GM03348 (cell line): ENCODE measurements around the gene EN2.
A peak's percentile ranks its signal among the peaks of the same experiment; 100 is the strongest.

Source experiments
- DNase-seq: peaks from one replicate; pipeline ENCODE4 v3.0.0; 2012; ENCODE audit warnings: low spot score

EN2 gene

DNA sequence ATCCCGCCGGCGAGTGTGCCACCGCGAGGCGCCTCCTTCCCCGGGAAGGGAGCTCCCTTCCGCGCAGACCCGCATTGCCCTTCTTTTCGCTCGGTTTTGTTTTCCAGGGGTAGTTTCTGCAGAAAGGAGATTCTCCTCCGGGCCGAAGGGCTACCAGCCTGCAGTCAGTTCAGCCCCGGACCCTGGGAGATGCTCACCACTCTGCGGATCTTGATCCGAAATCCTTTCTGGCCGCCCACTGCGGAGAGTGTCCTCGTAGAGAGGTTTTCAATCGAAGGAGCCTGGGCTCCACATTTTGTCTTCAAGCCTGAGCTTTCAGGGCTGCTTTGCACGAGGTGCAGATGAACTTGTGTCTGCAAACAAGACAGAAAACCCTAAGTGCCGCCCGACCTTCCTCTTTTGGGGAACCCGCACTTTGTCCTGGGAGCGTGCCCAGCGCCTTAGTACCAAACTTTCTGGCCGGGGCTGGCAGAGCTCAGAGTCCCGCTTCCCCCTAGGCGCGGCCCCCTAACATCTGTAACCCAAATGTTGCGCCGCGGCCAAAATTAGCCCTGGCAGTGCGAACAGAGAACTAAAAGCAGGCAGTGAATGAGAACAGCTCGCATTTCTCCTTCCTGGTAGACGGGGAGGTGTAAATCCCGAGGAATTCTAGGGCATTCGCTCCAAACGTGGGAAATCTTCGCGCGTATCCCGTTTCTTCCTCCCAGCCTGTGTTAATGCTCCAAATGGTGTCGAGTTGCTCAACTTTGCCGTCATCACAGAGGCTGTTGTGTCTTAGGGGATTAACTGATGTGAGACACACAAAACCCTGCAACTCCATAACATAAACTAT lies 6.7 kb upstream of the EN2 start:
- DNase-seq: no peak

DNA sequence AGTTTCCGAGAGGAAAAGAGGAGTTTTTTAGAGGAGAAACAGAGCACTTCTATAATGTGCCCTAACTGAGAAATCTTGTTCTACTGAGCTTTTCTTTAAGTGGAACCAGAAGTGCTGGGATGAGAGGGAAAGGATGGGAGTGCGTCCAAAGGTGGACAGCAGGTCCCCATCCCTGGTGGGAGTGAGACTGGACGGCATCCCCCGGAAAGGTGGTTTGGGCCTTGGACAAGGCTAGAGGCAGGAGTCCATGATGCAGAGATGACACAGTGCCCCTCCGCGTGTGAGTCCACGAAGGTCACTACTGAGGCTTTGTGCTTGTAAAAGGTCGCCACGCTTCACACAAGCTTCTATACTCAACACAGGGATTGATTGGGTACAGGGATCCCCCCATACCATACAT lies 6.1 kb upstream of the EN2 start:
- no peak for DNase-seq

DNA sequence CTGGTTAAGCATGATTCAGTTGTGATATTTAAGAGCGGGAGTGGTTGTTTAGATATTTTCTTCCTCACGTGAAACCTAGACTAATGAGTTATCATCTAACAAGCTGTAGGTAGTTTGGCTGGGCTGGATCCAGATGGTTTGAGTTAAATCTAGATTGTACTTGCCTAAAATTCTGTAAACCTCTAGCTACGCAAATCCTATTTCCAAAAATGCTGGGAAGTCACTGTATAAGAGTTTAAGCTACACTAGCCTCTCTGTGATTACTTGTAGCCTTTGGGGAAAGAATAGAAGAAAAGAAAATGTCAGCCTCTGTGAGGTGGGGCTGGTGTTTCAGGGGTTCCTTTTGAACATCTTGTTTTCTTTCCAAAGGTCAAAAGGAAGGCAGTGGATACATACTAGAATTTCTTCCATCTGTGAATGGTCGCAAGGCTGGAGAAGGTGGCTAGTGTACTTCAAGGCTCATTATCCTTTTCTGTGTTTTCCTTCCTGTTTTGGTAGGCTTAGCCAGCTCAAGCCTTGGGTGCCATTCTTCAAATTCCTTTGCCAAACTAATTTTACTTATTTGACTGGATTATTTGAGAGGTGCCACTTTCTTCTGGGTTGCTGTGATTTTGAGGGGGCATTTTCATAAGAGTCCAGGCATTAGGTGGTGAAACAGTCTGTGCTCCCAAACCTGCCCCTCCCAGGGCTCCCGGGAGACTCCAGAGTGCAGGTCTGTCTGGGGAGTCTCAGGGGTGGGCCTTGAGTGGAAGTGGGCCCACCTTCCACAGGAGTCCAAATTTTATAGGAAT lies 5.2 kb upstream of the EN2 start:
- no peak for DNase-seq

DNA sequence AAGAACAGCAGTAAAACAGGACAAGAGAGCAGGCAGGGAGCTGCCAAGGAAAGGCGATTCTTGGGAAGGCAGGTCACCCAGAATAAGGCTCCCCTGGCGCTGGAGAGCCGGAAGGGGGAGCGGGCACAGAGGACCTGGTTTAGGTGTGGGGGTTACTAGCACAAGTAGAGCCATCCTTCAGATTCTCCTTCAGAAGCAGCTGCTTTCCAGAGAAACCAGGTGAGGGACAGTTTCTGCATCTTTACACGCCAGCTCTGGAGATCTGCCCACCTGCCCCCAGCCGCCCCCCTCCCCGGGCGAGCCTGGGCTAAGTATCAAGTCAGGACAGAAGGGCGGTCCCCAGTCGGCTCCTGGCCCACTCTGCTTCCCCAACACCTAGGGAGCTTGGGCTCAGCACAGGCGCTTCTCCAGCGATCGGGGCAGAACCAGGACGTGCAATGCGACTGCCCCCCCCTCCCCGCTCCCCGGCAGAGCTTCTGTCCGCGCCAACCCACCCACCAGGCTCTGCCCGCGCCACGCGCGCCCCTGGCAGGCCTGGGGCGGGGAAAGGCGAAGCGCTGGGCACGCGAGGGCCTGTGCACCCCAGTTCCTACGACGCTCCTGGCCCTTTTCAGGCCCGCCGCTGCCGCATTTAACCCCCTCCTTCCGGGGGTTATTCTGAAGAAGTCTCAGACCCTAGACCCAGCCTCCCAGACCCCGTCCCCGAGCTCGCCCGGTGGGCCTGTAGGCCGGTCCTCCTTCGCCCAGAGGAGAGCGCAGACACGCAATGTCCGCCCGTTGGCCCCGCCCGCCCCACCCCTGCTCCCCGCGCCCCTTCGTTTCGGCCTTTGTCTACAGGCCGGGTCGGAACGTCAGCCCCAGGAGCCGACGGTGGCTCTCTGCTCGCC lies 4.4 kb upstream of the EN2 start:
- no peak for DNase-seq

DNA sequence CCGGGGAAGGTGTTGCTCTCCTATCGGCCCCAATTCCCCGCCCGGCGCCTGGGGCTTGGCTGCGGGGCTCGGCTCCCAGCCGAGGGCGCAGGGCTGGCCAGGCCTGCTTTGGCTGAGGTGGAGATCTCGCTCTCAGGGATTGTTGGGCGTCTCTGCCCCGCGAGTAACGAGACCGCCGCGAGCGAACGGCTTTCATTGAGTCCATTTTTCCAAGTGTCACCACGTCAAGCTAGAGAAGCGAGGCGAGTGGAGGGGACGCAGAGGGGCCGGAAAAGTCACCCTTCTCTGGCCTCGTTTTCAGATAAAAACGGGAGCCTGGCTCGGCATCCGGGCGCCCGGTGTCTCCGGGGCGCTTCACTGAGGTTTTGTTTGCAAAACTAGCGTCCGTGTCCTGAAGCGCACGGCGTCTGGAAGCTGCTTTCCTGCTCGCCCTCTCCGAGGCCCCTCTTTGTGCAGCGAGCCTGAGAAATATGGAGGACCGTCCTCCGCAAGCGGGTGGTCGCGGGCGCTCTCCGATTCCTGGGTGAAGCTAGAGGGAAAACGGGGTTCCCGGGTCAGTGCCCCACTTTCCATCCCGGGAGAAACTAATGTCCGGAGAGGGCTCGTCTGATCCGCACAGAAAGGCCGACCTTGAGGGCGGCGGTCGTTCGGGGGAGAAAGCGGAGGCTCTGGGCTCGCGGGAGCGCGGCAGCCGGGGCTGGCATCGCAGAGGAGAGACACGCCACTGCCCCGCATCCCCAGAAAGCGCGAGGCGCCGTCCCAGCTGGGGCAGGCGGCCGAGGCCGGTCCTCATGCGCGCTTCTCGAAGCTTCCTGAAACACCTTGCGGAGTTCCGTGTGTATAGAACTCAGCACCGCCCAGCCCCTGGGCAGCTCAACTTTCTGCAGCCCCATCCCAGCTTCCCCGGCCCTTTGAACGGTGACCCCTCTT lies 3.5 kb upstream of the EN2 start:
- no peak for DNase-seq

DNA sequence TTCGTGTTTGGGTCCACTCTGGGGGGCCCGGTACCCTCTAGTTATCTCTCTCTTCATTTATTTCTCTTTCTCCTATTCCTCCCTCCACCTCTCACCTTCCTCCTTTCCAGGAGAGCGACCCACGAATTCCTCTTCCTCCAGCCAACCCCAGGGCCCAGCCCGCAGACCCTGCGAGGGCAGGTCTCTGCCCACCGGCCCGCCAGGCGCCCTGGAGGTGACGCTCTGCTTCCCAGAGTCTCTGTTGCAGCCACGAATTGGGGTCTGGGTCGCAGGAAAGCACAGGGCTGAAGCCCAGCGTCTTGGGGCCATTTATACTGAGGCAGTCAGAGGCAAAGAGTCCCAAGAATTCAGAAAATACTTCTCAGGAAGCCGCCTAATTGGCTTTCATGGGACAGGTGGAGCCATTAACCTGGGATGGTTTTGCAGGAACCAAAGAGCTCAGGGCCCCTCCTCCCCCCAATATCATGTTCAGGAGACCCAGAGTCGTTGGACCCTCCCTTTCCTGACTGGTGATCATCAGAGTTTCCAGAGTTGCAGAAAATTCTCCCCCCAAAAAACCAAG lies 2.7 kb upstream of the EN2 start:
- no peak for DNase-seq

DNA sequence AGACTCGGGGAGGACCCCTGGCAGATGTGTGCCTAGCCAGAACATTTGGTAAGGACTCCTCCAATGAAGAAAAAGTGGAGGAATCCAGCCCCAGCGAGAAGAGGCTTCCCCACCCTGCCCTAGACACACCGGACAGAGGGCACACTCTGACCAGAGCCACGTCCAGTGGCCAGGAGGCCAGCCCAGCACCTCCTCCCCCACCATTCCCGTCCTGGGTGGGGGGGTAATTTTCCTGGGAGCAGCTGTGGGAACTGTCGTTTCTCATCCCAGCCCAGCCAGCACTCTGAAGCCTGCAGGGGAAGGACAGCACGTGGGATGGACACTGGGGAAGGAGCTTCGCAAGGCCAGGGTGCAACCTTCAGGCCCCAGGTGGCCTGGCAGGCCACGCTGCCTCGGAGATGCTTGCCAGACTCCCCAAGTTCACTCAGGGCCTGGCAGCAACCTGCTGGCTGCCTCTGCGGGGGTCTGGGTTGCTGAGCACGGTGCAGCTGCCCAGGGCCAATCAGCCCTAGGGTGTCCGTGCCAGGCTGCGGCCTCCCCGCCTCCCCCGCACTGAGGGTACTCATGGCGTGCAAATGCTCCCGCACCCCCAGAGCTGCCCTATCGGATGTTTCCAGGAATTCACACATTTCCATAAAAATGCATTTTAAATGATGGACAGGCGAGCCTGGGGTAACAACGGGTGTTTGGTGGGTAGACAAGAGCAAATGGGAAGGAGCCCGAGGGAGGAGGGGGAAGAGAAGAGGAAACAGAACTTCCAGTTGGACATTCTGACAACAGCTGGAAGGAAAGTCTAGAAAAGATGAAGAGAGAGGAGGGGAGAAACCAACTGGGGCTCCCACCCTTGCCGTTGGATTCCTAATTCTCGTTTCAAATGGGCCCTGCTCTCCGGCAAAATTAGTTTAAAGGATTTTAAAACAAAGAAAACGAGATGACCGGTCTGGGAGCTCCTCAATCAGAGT lies 1.9 kb upstream of the EN2 start:
- no peak for DNase-seq

DNA sequence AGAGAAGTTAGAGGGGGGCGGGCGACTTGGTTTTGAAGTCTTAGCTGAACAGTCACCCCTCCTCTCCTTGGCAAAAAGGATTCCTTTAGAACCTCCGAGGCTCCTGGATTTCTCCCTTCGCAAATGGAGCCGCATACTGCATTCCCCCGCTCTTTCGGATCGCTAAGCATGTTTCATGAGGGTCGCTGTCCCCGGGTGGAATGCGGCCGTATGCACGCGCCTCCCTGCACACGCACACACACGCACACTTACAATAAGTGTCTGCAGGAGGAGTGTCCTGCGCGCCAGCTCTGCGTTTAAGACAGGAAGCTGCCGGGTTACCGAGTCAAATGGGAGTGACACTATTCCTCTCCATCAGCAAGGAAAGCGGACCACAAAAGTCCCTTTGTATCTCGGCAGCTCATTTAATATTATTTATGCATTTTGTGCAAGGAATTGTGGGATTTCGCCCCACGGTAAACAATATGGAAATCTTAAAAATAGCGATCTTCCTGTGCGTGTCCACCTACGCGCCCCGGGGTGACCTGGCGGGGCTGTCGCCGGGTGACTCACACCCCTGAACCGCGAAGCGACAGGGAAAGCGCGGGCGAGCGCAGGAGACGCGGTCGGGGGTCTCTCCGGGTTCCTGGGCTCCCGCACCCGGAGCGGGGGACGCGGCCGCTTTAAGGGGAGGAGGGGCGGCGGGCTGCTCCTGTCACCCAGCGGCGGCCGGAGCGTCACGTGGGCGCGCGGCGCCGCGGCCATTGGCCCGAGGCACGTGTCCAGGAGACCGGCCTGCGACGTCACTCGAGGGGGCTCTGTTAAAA lies 988 bp upstream of the EN2 start:
- DNase-seq: peak; percentile 94

DNA sequence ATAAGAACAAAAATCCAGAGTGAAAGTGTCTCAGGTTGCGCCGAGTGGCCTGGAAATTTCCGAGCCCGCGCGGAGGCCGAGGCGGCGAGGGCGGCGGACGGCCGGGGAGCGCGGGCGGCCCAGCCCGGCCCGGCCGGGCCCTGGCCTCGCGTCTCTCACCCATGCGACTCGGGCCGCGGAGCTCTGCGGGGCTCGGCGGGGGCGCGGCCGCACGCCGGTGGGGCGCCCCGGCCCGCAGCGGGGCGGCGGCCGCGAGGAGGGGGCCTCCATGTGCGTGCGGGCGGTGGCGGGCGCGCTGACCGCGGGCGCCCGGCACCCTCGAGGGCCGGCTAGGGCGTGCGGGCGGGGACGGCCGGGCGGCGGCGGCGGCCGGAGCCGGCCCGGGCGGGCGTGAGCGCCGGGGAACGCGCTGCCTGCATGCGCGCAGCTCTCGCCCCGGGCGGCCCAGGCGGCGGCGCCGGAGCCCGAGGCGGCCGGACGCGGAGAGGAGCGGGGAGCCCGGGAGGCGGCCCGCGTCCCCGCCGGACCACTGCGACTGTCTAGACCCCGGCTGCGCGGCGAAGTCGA lies 302 bp upstream of the EN2 start:
- peak; percentile 54 for DNase-seq

DNA sequence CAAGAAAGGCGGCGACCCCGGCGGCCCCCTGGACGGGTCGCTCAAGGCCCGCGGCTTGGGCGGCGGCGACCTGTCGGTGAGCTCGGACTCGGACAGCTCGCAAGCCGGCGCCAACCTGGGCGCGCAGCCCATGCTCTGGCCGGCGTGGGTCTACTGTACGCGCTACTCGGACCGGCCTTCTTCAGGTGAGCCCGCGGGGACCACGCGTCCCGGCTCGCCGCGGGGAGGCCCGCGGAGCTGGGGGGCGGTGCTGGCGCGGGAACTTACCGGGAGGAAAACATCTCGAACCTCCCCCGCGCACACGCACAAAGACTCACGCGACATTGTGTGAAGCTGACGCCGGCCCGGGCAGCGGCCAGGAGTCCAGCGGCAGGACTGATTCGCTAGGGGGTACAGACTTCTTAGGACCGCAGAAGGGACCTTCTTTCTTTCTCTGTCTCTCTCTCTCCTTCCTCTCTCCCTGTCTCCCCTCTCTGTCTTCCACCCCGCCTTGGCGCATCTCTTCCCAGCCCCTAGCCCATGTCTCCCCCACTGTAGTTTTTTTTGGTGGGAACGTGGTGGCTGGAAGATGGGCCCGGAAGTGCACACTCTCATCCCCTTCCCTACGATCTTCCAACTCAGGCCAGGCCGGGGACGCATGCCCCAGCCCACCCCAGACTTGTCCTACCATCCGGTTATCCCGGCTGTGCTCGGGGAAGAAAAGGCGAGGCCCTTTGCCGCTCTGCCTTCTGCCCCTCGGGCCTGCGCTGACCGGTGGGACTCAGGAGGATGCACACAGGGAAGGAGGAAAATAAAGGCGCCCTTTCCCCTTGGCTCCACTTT lies 1.2 kb downstream of the EN2 start:
- no peak for DNase-seq

DNA sequence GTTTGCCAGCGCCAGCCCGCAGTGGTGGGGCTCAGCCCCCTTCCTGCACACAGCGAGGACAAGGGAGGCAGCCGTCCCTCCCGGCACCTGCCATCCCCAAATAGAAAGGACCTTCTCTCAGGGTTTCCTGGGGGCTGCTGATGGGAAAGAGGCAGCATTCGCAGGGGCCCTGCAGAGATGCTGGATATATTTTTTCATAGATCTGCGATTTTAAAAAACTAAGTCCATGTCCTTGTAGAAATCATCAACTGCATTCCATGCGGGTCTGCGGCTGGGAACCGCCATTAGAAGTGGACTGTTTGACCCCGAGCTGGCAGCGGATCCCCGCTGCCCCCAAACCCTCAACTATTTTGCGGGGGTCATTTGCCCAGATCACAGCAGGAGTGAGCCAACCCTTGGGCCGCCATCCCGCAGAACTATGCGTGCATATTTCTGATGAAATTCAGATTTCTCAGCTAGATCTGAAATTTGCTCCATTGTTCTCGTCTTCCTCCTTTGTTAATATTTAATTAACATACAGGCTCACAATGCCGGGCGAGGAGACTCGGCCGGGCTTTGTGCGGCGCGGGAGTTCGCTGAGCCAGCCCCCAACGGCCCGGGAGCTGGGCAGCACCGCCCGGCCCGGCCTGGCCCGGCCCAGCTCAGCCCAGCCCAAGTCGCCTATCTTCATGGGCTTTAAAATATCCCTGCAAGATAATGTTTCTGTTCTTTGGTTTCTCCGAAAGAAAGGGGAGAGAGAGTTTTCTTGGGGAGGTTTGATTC lies 2.0 kb downstream of the EN2 start:
- DNase-seq: no peak

DNA sequence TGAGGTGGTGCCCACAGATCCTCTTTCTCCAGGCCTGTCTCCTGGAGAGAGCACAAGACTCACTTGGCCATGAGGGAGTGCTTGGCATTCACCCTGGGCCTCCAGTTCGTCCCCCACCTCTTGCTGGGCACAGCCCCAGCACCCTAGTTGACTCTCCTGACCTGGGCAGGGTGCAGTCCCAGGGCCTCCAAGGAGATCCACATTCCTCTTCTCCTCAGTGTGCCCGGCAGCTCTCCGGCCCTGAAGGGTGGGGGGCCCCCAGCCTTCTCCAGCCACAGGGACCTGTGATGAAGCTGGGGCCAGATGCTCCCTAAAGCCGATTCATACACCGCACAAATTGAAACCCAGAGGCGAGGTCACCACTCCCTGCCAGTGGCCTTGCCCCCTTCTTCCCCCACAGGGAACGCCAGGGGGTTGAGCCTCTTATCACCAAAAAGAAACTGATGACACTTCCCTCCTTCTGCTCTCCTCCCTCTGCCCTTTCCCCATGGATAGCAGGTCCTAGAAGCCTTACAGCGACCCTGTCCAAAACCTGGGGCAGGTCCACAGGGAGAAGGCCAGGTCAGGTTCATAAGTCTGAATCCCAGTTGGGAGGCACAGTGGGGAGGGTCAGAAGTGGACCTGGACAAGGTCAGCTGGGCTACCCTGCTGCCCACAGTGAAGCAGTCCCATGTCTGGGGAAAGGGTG lies 3.1 kb downstream of the EN2 start:
- no peak for DNase-seq

DNA sequence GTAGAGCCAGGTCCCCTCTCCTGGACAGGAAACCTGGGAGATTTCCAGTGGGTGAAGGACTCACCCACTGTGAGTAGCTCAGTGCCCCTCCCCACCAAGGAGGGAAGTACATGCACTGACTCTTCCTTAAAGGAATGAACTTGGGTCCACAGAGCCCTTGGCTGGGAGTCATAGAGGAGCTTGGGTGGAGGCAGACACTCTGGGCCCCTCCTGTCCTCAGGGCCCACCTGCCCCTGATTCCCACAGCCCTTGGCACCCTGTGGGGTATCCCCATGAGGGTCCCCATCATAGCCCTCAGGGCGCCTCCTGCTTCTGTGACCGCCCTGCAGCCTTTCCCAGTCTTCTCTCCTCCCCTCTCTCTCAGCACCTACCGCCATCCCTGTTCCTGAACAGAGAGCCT lies 3.7 kb downstream of the EN2 start:
- no peak for DNase-seq

DNA sequence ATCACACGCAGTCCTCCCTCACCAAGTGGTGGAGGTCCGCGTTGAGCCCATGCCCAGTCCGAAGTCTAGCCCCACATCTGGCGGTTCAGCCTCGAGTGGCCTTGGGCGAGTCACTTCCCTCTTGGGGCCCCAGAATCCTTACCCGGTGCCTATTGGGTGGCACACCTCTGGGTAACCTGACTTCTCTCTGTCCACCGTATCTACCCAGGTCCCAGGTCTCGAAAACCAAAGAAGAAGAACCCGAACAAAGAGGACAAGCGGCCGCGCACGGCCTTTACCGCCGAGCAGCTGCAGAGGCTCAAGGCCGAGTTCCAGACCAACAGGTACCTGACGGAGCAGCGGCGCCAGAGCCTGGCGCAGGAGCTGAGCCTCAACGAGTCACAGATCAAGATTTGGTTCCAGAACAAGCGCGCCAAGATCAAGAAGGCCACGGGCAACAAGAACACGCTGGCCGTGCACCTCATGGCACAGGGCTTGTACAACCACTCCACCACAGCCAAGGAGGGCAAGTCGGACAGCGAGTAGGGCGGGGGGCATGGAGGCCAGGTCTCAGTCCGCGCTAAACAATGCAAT lies 4.3 kb downstream of the EN2 start:
- DNase-seq: no peak

DNA sequence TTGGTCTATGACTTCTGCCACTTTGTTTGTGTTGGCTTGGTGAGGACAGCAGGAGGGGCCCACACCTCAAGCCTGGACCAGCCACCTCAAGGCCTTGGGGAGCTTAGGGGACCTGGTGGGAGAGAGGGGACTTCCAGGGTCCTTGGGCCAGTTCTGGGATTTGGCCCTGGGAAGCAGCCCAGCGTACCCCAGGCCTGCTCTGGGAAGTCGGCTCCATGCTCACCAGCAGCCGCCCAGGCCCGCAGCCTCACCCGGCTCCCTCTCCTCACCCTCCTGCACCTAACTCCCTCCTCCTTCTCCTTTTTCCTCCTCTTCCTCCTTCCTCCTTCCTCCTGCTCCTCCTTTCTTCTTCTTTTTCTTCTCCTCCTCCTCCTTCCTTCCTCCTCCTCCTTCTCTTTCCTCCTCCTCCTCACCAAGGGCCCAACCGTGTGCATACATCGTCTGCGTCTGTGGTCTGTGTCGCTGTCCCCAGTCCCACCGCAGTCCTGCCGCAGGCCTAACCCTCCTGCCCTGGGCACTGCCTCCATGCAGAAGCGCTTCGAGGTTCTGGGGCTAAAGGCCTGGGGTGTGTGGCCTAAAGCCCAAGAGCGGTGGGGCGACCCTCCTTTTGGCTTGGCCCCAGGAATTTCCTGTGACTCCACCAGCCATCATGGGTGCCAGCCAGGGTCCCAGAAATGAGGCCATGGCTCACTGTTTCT lies 5.3 kb downstream of the EN2 start:
- no peak for DNase-seq
